GM21528 (cell line): ENCODE data around the gene LRP10.
"Not testable (repeated sequence)": the region's sequence is repeated elsewhere in the genome, so short reads cannot be mapped to it uniquely, and the experiment has no call there.

Experiments
- ATAC-seq: cut with Tn5 transposase; IDR thresholded peaks from one replicate; pipeline ENCODE4 v1.9.1; 2021; ENCODE audit warnings: mild to moderate bottlenecking, moderate library complexity; ENCODE audit not compliant: unreplicated experiment, low FRiP score

Gene LRP10

GRCh38 chr14:22886500-22887259 is 15.1 kb downstream of the LRP10 start:
- ATAC-seq: peak; percentile 45

- ATAC-seq: peak; percentile 43
Observed at GRCh38 chr14:22887260-22887989, 15.9 kb downstream of the LRP10 start.

DNA sequence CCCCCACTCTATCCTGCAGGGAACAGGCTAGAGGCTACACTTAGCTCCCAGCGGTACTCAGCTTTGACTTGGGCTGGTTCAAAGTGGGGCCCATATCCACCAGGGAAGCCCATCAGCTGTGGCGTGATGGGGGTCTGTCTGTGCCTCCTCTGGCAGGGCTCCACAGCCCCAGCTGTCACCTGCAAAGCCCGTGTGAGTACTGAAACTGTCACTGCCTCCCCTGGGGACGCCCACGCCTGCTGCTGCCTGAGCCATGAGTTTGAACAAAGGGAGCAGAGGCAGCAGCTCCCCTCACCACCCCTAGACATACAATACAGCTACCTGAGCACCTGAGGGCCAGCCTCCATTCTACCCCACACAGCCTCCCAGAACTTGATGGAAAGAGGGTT is 16.4 kb downstream of the LRP10 start:
- peak; percentile 39 for ATAC-seq

DNA sequence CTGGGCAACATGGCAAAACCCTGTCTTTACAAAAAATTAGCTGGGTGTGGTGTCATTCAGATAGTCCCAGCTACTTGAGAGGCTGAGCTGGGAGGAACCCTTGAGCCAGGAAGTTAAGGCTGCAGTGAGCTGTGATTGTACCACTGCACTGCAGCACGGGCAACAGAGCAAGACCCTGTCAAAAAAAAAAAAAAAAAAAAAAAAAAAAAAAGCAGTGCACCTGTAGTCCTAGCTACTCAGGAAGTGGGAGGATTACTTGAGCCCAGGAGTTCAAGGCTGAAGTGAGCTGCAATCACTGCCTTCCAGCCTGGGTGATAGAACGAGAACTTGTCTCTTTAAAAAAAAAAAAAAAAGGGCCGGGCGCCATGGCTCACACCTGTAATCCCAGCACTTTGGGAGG is 17.1 kb downstream of the LRP10 start:
- ATAC-seq: no peak

GRCh38 chr14:22890416-22890815 is 18.9 kb downstream of the LRP10 start:
- ATAC-seq: no peak

DNA sequence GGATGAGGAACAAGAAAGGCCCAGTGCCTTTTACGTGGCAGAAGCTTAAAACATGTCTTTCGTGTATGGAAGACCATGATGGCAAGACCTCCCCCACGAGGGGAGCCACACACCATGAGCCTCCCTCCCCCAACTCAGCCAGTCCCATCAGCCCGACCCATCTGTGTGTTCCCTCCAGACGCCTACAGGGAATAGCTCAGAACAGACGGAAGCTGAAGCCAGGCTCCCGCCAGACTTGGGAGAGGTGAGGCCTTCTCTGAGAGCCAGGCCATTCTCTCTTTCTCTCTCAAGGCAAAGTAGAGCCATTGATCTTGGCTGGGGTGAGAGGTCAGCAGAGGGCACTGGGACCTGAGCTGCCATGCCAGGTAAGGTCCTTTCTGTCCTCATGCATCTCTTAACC is 20.9 kb downstream of the LRP10 start:
- ATAC-seq: no peak

- ATAC-seq: no peak
Observed at GRCh38 chr14:22893706-22894105, 22.2 kb downstream of the LRP10 start.

DNA sequence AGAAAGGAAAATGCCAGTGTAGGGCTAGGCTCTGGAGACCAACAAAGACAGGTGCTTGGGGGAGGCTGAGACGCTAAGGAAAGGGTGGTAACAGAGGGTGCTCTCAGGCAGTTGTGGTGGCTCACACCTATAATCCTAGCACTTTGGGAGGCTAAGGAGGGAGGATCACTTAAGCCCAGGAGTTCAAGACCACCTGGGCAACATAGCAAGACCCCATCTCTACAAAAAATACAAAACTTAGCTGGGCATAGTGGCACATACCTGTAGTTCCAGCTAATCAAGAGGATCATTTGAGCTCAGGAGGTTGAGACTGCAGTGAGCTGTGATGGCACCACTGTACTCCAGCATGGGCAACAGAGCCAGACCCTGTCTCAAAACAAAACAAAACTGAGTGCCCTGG is 23.9 kb downstream of the LRP10 start:
- no peak for ATAC-seq

- no peak for ATAC-seq
Observed at GRCh38 chr14:22896356-22896755, 24.8 kb downstream of the LRP10 start.

DNA sequence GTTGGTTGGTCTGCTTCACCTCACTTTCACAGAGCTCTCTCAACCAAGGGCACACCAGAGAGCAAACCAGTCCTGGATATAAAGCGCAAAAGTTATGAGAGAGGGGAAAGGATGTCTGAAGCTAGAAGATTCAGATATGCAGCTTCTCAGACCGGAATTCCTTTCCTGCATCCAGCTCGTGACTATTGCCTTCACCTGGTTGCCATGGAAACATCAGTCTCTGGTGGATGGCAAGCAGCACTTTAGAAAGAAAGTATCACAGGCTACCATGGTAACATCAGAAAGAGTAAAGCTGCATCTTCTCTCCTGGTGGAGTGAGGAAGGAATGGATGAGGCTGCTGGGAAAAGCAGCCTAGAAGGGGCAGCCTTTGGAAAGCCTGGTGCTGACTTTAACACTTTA is 25.2 kb downstream of the LRP10 start:
- ATAC-seq: no peak

GRCh38 chr14:22897357-22897756 is 25.8 kb downstream of the LRP10 start:
- no peak for ATAC-seq

DNA sequence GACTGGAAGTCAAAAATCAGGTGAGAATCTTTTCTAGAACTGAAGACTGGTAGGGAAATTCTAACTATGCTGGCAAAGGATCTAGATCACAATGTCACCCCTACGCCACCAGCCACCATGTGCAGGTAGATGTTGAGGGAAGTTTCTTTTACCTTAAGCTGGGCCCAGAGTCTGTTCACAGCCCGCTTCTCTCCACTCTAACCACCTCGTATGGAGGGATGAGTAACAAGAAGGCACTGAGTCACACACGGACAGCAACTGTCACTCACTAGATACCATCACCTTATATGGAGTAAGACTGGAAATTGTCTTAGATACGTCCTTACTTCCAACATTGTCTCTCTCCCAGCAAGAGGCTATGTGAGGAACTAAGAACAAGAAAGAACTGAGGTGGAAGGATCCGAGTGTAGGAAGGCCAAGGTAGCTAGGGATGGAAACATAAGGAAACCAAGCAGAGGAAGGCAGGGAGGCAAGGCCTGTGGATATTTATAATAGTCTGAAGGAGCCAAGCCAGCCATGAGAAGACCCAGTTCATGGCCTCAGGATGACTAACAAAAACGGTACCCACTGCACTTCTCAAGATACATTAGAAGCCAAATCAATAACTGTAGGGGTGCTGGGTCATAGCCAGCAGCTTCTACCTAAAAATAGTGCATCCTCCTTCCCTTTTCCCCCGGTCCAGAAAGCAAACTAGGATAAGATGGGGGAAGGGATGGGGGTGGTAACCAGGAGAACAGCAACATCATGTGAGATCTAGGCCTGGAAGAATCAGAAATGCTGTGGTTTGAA is 27.0 kb downstream of the LRP10 start:
- no peak for ATAC-seq

- ATAC-seq: no peak
Observed at GRCh38 chr14:22900081-22900799, 28.7 kb downstream of the LRP10 start.

- ATAC-seq: no peak
Observed at GRCh38 chr14:22901799-22902198, 30.3 kb downstream of the LRP10 start.

DNA sequence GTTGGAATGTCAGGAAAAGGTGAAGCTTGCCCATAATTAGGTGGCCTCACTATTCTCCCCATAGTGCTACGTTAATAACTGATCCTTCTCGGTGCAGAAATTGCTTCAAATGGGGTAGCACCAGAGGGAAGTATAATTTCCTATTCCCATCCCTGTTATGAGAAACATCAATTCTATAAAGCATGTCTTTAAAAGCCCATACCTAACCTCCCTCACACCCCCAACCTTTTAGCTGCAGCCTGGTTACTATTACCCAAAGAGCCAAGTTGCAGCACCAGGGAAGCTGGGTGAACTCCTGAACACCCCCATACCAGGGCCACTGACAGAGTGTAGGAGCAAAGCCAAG is 32.2 kb downstream of the LRP10 start:
- ATAC-seq: no peak

DNA sequence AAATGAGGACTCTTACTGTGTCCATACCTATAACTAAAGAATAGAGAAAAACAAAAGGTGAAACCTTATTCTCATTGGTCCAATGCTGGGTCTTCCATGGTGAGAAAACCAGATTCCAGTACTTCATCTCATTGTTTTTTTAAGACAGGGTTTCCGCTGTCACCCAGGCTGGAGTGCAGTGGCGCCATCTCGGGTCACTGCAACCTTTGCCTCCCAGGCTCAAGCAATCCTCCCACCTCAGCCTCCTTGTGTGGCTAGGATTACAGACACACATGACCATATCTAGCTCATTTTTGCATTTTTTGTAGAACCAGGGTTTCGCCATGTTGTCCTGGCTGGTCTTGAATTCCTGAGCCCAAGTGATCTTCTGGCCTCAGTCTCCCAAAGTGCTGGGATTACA is 34.1 kb downstream of the LRP10 start:
- ATAC-seq: no peak

- ATAC-seq: no peak
Observed at GRCh38 chr14:22906073-22906472, 34.5 kb downstream of the LRP10 start.

- ATAC-seq: no peak
Observed at GRCh38 chr14:22907429-22907828, 35.9 kb downstream of the LRP10 start.

GRCh38 chr14:22908601-22909000 is 37.1 kb downstream of the LRP10 start:
- ATAC-seq: no peak

- ATAC-seq: no peak
Observed at GRCh38 chr14:22910916-22911315, 39.4 kb downstream of the LRP10 start.

GRCh38 chr14:22914836-22915235 is 43.3 kb downstream of the LRP10 start:
- not testable (repeated sequence) for ATAC-seq
